DND-41 (cell line): Measurements from ENCODE around the gene FBXO41.

ENCODE experiments used
- CTCF ChIP-seq: IDR thresholded peaks from 2 replicates; pipeline ENCODE4 v1.5.1; 2012; ENCODE audit warnings: borderline replicate concordance, low read length, moderate library complexity, mild to moderate bottlenecking; ENCODE audit not compliant: poor library complexity, severe bottlenecking; ENCODE audit errors: extremely low read depth
- EZH2 ChIP-seq: IDR thresholded peaks from 3 replicates; pipeline ENCODE4 v1.6.1; 2012; ENCODE audit warnings: borderline replicate concordance, low read depth, mild to moderate bottlenecking, moderate library complexity, low read length, inconsistent platforms; ENCODE audit not compliant: severe bottlenecking

- peak; percentile 85 for TF ChIP-seq CTCF
- no peak for TF ChIP-seq EZH2
Measured at GRCh38 chr2:73290049-73290839, 6.0 kb upstream of the FBXO41 start.
